ENCODE data around the gene XXYLT1. TPM values are rescaled to one million over a fixed set of nuclear protein-coding genes. Genes with fewer than 3 reads are reported as not detected.
A peak's percentile ranks its signal among the peaks of the same experiment; 100 is the strongest.

The XXYLT1 gene
- polyA plus RNA-seq, 6 donors from 2014 or later: 1.7 to 3.7 (median 3.6) TPM; not detected in 1

GRCh38 chr3:195164573-195165264 is 106.2 kb downstream of the XXYLT1 start:
- Mint-ChIP-seq H3K4me3 (no peak overlapping the region), H3K4me1 (peaks cover 35 to 42% (median 39%) of the 10 kb centered on the region in 3 donors), H3K9me3 (no peaks in the 10 kb centered on the region), H3K36me3 (no peaks in the 10 kb centered on the region), H3K27me3 (no peaks in the 10 kb centered on the region), H3K27ac (peak overlapping the region in 1 of 6 donors; percentile 6)
- no peak for DNase-seq
- no peak for ATAC-seq (ENCODE audit: low read depth in 2 of 2)

DNA sequence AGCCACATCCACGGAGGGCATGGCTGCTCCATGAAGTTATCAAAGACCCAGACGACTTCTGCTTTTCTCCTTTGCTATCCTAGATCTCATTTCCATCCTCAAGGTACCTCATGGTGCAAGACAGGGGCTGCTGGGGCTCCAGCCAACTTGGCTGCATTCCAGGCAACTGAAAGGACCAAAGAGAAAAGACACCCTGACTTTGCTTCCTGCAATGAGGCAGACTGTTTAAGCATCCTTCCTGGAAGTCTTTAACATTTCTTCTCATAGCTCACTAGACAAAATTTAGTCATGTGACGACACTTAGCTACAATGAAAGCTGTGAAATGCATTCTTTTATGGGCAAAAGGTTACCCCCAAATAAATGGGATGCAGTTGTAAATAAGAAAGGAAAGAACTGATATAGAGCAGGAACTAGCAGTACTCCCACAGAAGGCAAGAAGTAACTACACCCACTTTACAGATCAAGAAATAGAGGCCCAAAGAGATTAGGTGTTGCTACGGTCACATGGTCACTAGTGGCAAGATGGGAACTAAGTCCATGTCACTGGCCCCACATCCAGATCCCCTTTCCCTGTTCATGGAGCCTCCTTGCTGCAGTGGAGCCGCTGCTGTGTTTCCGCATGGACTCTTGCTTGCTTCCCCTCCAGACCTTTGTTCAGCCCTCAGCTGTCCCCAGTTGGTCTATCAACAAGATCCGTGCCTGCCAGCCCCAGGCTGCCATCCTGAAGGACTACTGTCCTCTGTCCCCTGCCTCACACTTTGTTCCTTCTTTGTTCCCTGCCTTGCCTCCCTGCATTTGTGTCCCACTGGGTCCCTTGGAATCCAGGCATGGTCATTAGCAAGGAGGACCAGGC is 107.0 kb downstream of the XXYLT1 start:
- peaks cover 42 to 48% (median 46%) of the 10 kb centered on the region in 3 donors for H3K4me1 Mint-ChIP-seq
- peak overlapping the region in 1 of 8 donors; percentile 30 for H3K4me3 Mint-ChIP-seq
- DNase-seq (no peak), ATAC-seq (ENCODE audit: low read depth in 2 of 2) (no peak)
- no peaks in the 10 kb centered on the region for H3K9me3 Mint-ChIP-seq
- H3K27ac Mint-ChIP-seq: peak overlapping the region in 1 of 6 donors; percentile 34
- H3K36me3 Mint-ChIP-seq: no peaks in the 10 kb centered on the region
- H3K27me3 Mint-ChIP-seq: no peaks in the 10 kb centered on the region

DNA sequence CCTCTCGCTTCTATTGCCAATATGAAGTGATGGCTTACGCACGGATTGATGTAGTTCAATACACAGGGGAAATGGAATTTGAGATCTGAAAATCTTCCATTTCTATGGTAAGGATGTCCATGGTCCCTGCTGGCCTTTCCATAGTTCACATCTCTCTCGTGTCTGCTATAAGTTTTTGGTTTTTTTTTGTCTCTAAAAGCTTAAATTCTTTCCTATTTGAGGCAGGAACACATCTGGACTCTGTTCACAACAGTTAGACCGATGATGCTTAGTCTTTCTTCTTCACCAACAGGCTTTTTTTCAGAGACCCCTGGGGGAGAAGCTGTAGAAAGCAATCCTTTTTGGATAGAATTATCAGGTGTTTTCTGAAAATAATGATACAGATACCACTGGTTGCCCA is 108.1 kb downstream of the XXYLT1 start:
- no peak for DNase-seq
- Mint-ChIP-seq H3K9me3 (no peaks in the 10 kb centered on the region), H3K36me3 (no peaks in the 10 kb centered on the region), H3K27ac (peak overlapping the region in 2 of 6 donors; percentile 8 to 39), H3K27me3 (no peaks in the 10 kb centered on the region), H3K4me3 (peak overlapping the region in 1 of 8 donors; percentile 37), H3K4me1 (peaks cover 54 to 59% (median 58%) of the 10 kb centered on the region in 3 donors)
- no peak for ATAC-seq (ENCODE audit: low read depth in 2 of 2)

- H3K36me3 Mint-ChIP-seq: no peaks in the 10 kb centered on the region
- H3K9me3 Mint-ChIP-seq: no peaks in the 10 kb centered on the region
- H3K4me1 Mint-ChIP-seq: peaks cover 60 to 66% (median 64%) of the 10 kb centered on the region in 3 donors
- ATAC-seq (ENCODE audit: low read depth in 2 of 2): no peak
- DNase-seq: no peak
- H3K27ac Mint-ChIP-seq: peak overlapping the region in 5 of 6 donors; percentile 8 to 75 (median 69)
- H3K27me3 Mint-ChIP-seq: no peaks in the 10 kb centered on the region
- H3K4me3 Mint-ChIP-seq: peak overlapping the region in 5 of 8 donors; percentile 22 to 51 (median 37)
Measured at GRCh38 chr3:195162033-195162669, 108.8 kb downstream of the XXYLT1 start.

DNA sequence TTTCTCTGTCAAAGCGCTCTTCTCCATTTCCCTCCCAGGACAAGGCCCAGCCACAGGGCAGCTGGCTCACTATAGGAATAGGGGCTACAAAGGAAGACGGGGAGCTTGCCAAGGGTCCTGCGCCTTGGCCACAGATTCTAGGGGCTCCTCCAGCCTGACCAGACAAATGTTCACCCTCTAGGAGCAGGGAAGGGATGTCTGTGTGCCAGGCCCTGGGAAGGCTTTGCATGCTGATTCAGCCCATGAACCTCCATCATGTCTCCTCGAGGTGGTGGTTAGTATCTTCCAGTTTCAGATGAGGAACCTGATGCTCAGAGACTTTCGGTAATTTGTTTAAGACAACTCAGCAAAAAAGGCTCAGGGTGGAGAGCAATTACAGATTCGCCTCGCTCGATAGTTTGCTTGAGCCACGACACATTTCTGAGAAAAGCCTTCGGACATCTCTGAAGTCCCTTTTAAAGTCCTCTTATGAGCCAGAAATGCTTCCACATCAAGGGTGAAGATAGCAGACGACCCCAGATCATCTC is 110.0 kb downstream of the XXYLT1 start:
- no peak for DNase-seq
- Mint-ChIP-seq H3K4me3 (peak overlapping the region in 4 of 8 donors; percentile 17 to 64 (median 42)), H3K4me1 (peaks cover 70 to 76% (median 74%) of the 10 kb centered on the region in 3 donors), H3K36me3 (no peaks in the 10 kb centered on the region), H3K27me3 (no peaks in the 10 kb centered on the region), H3K27ac (peak overlapping the region in 3 of 6 donors; percentile 49 to 91 (median 71)), H3K9me3 (no peaks in the 10 kb centered on the region)
- no peak for ATAC-seq (ENCODE audit: low read depth in 2 of 2)

DNA sequence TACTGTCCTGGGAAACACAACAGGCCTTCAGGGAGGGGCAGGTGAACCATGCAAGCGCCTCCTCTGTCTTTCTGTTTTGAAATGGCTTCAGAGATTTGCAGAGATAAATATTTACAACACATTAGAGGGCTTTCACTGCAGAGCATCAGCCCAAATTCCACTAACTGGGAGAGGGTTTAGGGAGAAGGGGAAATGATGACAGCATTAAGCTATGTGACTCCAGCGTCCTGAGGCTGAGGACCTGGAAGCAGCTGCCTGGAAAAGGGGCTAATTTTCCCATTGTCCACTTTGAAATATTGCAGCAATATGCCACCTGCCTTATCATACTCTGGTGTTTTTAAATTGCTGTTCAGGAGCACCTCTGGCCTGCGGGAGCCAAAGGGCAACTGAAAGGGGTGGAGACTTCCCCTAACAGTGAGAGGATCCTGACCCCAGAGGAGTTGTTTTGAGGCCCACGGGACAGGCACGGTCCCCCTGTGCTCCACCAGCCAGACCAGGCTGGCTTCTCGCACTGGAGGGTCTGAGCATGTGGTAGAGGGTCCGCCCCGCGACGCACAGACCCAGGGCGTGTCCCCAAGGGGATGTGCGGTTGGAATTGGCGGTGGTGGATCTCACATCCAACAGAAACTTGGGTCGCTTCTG is 110.6 kb downstream of the XXYLT1 start:
- Mint-ChIP-seq H3K27ac (peak overlapping the region in 4 of 6 donors; percentile 47 to 91 (median 68)), H3K27me3 (no peaks in the 10 kb centered on the region), H3K36me3 (no peaks in the 10 kb centered on the region), H3K4me1 (peaks cover 75 to 82% (median 79%) of the 10 kb centered on the region in 3 donors), H3K4me3 (peak overlapping the region in 4 of 8 donors; percentile 17 to 72 (median 48)), H3K9me3 (no peaks in the 10 kb centered on the region)
- no peak for ATAC-seq (ENCODE audit: low read depth in 2 of 2)
- DNase-seq: no peak

- DNase-seq: no peak
- H3K27ac Mint-ChIP-seq: peak overlapping the region in 2 of 6 donors; percentile 86 to 91
- no peak for ATAC-seq (ENCODE audit: low read depth in 2 of 2)
- H3K36me3 Mint-ChIP-seq: no peaks in the 10 kb centered on the region
- no peaks in the 10 kb centered on the region for H3K27me3 Mint-ChIP-seq
- no peaks in the 10 kb centered on the region for H3K9me3 Mint-ChIP-seq
- H3K4me3 Mint-ChIP-seq: peak overlapping the region in 4 of 8 donors; percentile 32 to 72 (median 62)
- H3K4me1 Mint-ChIP-seq: peaks cover 80 to 88% (median 81%) of the 10 kb centered on the region in 3 donors
Measured at GRCh38 chr3:195159814-195160165, 111.2 kb downstream of the XXYLT1 start.

- ATAC-seq (ENCODE audit: low read depth in 2 of 2): no peak
Measured at GRCh38 chr3:195159117-195159813, 111.7 kb downstream of the XXYLT1 start.

GRCh38 chr3:195156286-195156890 is 114.6 kb downstream of the XXYLT1 start:
- Mint-ChIP-seq H3K27ac (peak overlapping the region in 4 of 6 donors; percentile 22 to 96 (median 87)), H3K4me1 (peaks cover 80 to 87% (median 83%) of the 10 kb centered on the region in 3 donors), H3K27me3 (no peaks in the 10 kb centered on the region), H3K9me3 (no peaks in the 10 kb centered on the region), H3K36me3 (no peaks in the 10 kb centered on the region), H3K4me3 (peak overlapping the region in 5 of 8 donors; percentile 5 to 85 (median 61))
- DNase-seq (no peak), ATAC-seq (ENCODE audit: low read depth in 2 of 2) (no peak)

More at GRCh38 chr3:195159117-195159813, 111.7 kb downstream of the XXYLT1 start:
- peak overlapping the region in 2 of 8 donors; percentile 40 to 64 for H3K4me3 Mint-ChIP-seq
- no peaks in the 10 kb centered on the region for H3K27me3 Mint-ChIP-seq
- no peak for DNase-seq
- no peaks in the 10 kb centered on the region for H3K36me3 Mint-ChIP-seq
- peaks cover 83 to 93% (median 87%) of the 10 kb centered on the region in 3 donors for H3K4me1 Mint-ChIP-seq
- peak overlapping the region in 5 of 6 donors; percentile 43 to 96 (median 91) for H3K27ac Mint-ChIP-seq
- H3K9me3 Mint-ChIP-seq: no peaks in the 10 kb centered on the region

DNA sequence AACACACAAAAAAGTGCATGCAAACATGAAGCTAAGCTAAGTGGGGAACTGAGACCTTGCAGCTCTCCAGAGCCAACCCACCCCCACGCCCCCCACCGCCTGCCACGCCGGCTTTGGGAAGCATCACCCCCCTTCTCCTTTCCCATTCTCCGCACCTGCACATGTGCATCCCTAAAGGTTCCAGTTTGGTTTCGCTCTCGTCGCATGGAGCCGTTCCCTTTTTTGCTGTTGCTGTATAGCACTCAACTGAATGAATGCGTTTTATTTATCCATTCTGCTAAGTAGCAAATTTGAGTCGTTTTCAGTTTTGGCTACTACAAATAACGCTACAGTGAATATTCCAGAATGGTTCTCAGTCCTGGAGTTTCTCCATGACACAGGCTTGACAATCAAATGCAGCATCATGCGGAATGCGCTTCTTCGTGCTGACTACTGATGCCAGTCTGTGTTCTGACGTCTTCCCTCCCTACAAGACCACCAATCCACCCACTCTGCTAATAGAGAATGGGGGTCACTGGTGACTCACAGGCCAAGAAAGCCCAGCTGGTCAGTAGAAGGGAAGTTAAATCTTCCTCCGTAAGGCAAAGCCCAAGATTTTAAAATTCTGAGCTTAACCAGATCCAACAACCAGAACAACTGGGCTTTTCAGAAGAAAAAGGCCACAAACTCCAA is 115.3 kb downstream of the XXYLT1 start:
- Mint-ChIP-seq H3K36me3 (no peaks in the 10 kb centered on the region), H3K4me1 (peaks cover 78 to 85% (median 81%) of the 10 kb centered on the region in 3 donors), H3K4me3 (peak overlapping the region in 7 of 8 donors; percentile 23 to 86 (median 70)), H3K9me3 (no peaks in the 10 kb centered on the region), H3K27me3 (no peaks in the 10 kb centered on the region), H3K27ac (peak overlapping the region in 4 of 6 donors; percentile 38 to 96 (median 91))
- DNase-seq (no peak), ATAC-seq (ENCODE audit: low read depth in 2 of 2) (no peak)

- ATAC-seq (ENCODE audit: low read depth in 2 of 2) (peak; percentile 30 to 41), DNase-seq (no peak)
- Mint-ChIP-seq H3K36me3 (no peaks in the 10 kb centered on the region), H3K27ac (peak overlapping the region; percentile 54 to 96 (median 91)), H3K4me1 (peaks cover 78 to 85% (median 81%) of the 10 kb centered on the region in 3 donors), H3K27me3 (no peaks in the 10 kb centered on the region), H3K4me3 (peak overlapping the region; percentile 47 to 86 (median 73)), H3K9me3 (no peaks in the 10 kb centered on the region)
Measured at GRCh38 chr3:195154793-195155535, 116.0 kb downstream of the XXYLT1 start.
